Esophagus (tissue), 2 donors: ENCODE data around the gene MARK3. TPM values are rescaled to one million over a fixed set of nuclear protein-coding genes. Genes with fewer than 3 reads are reported as not detected.

Experiments
- H3K27ac ChIP-seq, 2 donors: one replicate each; pipeline ENCODE4 v1.5.1; 2013; ENCODE audit warnings: low read depth in 2 of 2, mild to moderate bottlenecking in 2 of 2, inconsistent platforms in 1 of 2, low read length in 1 of 2, moderate library complexity in 1 of 2
- H3K27me3 ChIP-seq, 2 donors: one replicate each; pipeline ENCODE4 v1.6.1; 2013; ENCODE audit warnings: low read length in 2 of 2, control low read depth in 1 of 2, mild to moderate bottlenecking in 1 of 2; ENCODE audit not compliant: insufficient read depth in 2 of 2, control insufficient read depth in 1 of 2
- H3K36me3 ChIP-seq, 2 donors: one replicate each; pipeline ENCODE4 v1.6.1; 2013; ENCODE audit warnings: low read length in 1 of 2; ENCODE audit not compliant: control insufficient read depth in 2 of 2, insufficient read depth in 2 of 2
- H3K4me1 ChIP-seq, 2 donors: one replicate each; pipeline ENCODE4 v1.6.1; 2013; ENCODE audit warnings: low read length in 1 of 2; ENCODE audit not compliant: control insufficient read depth in 2 of 2, insufficient read depth in 2 of 2
- H3K4me3 ChIP-seq, 2 donors: one replicate each; pipeline ENCODE4 v1.5.1; 2013; ENCODE audit warnings: low read length in 2 of 2, mild to moderate bottlenecking in 2 of 2, low read depth in 1 of 2, moderate library complexity in 1 of 2
- H3K9me3 ChIP-seq, 2 donors: one replicate each; pipeline ENCODE4 v1.6.1; 2013; ENCODE audit warnings: mild to moderate bottlenecking in 2 of 2, low read depth in 1 of 2, low read length in 1 of 2, moderate library complexity in 1 of 2; ENCODE audit not compliant: control insufficient read depth in 2 of 2, insufficient read depth in 1 of 2
- whole genome bisulfite sequencing, 2 donors: extraction: QIAGEN DNeasy Blood & Tissue Kit; methylation state at CpG; one replicate each; pipeline ENCODE4 v1.1.7; 2013; 5-methylcytosine and 5-hydroxymethylcytosine counted together
- polyA plus RNA-seq, 2 donors: library from polyadenylated mRNA; stranded (reverse); fragments of 200-250 nt; gene quantifications; one replicate each; pipeline ENCODE4 v1.2.3, GENCODE V29; 2013
- donor health status: healthy with polysubstance abuse.
- donor health status: Bipolar disorder and iron deficiency.

MARK3 gene
- polyA plus RNA-seq, 2 donors = 45.5 to 65.4 TPM

DNA sequence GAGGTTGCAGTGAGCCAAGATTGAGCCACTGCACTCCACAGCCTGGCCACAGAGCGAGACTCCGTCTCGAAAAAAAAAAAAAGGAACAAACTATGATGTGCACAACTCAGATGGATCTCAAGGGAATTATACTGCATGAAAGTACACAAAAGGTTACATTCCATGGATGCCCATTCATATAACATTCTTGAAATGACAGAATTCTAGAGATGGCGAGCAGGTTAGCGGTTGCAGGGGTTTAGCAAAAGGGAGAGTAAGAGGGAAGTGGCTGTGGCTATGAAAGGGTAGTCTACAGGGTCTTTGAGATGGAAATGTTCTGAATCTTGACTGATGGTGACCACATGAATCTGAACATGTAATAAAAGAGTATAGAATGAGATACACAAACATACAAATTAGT, 87.7 kb downstream of the MARK3 start:
- no peaks in the 10 kb centered on the region for H3K9me3 ChIP-seq
- WGBS, 2 donors = 89 to 90% methylated on average over 5 of the region's 5 CpGs
- peaks cover 14 to 17% of the 10 kb centered on the region in 2 donors for H3K36me3 ChIP-seq

DNA sequence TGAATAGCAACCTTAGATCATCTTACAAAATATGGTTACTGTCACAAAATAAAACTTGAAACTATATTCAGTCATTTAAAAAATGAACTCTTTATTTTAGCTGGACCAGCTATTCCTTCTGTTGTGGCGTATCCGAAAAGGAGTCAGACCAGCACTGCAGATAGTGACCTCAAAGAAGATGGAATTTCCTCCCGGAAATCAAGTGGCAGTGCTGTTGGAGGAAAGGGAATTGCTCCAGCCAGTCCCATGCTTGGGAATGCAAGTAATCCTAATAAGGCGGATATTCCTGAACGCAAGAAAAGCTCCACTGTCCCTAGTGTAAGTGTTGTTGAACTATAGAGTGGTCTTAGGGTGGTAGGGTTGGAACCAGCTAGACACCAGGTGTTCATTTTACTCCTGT, 89.7 kb downstream of the MARK3 start:
- Histone ChIP-seq H3K27ac (no peak overlapping the region), H3K4me3 (no peak overlapping the region), H3K36me3 (peaks cover 10 to 13% of the 10 kb centered on the region in 2 donors), H3K9me3 (no peaks in the 10 kb centered on the region), H3K4me1 (no peaks in the 10 kb centered on the region), H3K27me3 (no peaks in the 10 kb centered on the region)
- 96 to 97% methylated on average over 5 of the region's 5 CpGs for WGBS, 2 donors

More for the DNA sequence above, 87.7 kb downstream of the MARK3 start:
- no peaks in the 10 kb centered on the region for H3K27me3 ChIP-seq
- H3K4me3 ChIP-seq = no peak overlapping the region
- no peaks in the 10 kb centered on the region for H3K4me1 ChIP-seq
- H3K27ac ChIP-seq = no peak overlapping the region

DNA sequence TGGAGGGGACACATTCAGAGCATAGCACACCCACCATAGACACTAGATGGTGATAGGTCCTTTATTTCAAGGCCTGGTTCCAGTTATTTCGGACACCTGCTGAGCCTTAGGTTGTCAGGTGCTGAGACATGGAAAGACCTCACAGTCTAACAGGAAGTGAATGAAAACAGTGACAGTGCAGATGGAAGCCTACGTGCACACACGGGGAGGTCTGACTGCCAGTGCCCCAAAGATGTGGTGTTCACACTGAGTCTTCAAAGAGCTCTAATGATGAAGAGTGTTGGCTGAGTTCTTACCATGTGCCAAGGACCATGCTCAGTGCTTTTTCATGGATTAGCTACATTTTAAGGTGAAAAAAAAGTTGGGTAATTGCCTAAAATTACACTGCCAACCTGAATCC, 90.8 kb downstream of the MARK3 start:
- WGBS, 2 donors = 92 to 99% methylated on average over 3 of the region's 3 CpGs
- no peaks in the 10 kb centered on the region for H3K9me3 ChIP-seq
- no peak overlapping the region for H3K4me3 ChIP-seq
- no peaks in the 10 kb centered on the region for H3K27me3 ChIP-seq
- peaks cover 5 to 15% of the 10 kb centered on the region in 2 donors for H3K36me3 ChIP-seq
- no peaks in the 10 kb centered on the region for H3K4me1 ChIP-seq
- H3K27ac ChIP-seq = no peak overlapping the region

DNA sequence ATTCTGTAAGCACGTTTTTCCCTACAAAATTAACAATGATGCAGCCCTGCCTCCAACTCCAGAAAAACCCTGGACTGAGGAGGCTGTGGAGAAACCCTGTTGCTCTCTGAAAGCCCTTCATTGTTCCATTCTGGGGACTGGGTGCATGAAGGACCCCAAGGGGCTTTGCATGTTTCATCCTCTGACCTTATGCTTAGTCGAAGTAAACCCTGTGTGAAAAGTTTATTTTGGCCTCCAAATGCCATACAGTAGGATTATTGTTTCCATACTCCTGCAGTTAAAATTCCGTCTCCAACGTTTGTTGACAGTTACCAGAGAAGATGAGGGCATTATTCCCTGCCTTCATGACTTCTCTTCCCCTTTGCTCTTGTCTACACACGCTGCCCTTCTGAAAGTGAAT, 91.4 kb downstream of the MARK3 start:
- Histone ChIP-seq H3K27ac (no peak overlapping the region), H3K9me3 (no peaks in the 10 kb centered on the region), H3K4me3 (no peak overlapping the region), H3K27me3 (no peaks in the 10 kb centered on the region), H3K4me1 (no peaks in the 10 kb centered on the region), H3K36me3 (peaks cover 5 to 13% of the 10 kb centered on the region in 2 donors)
- 87 to 90% methylated on average over 5 of the region's 5 CpGs for WGBS, 2 donors

DNA sequence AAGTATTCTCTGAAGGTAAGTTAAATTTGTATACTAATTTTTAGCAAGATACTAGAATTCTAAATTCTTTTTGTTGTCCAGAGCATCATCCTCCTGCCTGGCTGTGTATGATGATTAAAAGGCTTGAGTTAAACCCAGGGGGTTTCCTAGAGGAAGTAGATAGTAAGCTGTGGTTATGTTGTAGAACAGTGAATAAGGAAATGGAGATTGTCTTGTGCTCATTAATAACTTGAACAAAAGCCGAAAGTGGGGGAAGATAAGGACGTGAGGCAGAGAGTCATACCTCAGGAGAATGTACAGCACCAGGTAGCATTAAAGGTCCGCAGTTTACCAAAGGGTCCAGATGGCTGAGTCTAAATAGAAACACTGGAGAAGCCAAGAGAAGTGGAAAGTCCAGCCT, 95.4 kb downstream of the MARK3 start:
- Histone ChIP-seq H3K4me1 (no peaks in the 10 kb centered on the region), H3K27ac (no peak overlapping the region), H3K4me3 (no peak overlapping the region), H3K27me3 (no peaks in the 10 kb centered on the region), H3K9me3 (no peaks in the 10 kb centered on the region), H3K36me3 (peaks cover 0 to 8% of the 10 kb centered on the region in 2 donors)
- WGBS, 2 donors = 76 to 79% methylated on average over 3 of the region's 3 CpGs

DNA sequence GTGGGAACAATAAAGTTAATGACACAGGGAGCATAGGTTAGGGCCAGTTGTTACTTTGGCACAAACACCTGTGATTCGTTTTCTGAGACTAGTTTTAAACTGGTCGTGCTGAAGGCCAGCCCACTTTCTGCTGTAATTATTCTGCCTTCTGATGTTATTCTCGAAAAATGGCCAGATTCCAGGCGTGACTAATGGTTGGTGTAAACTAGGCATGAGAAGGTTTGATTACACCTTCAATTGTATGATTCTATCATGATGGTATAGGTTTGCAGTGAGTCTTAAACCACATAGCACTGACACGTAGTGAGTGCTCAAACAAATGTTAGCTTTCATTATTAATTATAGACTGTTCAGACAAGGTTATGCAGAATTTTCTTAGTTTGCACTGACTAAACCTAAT, 98.4 kb downstream of the MARK3 start:
- H3K4me1 ChIP-seq = no peaks in the 10 kb centered on the region
- H3K4me3 ChIP-seq = no peak overlapping the region
- no peaks in the 10 kb centered on the region for H3K9me3 ChIP-seq
- WGBS, 2 donors = 32 to 40% methylated on average over 5 of the region's 5 CpGs
- no peak overlapping the region for H3K27ac ChIP-seq
- peaks cover 0 to 10% of the 10 kb centered on the region in 2 donors for H3K36me3 ChIP-seq
- H3K27me3 ChIP-seq = no peaks in the 10 kb centered on the region

DNA sequence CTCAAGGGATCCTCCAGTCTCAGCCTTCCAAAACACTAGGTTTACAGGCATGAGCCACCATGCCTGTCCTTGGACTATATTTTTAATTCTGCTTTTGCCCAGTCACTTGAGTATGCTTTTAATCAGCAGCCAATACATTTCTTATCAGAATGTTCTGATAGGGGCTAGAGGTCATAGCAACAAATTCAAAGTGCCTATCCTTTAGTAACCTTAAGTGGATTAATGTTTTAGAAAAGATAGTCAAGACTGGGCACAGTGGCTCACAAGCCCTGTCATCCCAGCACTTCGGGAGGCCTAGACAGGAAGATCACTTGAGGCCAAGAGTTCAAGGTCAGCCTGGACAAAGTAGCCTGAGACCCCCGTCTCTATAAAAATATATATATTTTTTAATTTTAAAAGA, 100.3 kb downstream of the MARK3 start:
- 83 to 92% methylated on average over 2 of the region's 2 CpGs for WGBS, 2 donors
- Histone ChIP-seq H3K4me1 (no peaks in the 10 kb centered on the region), H3K4me3 (no peak overlapping the region), H3K27ac (no peak overlapping the region), H3K27me3 (no peaks in the 10 kb centered on the region), H3K36me3 (peaks cover 4 to 15% of the 10 kb centered on the region in 2 donors), H3K9me3 (no peaks in the 10 kb centered on the region)

DNA sequence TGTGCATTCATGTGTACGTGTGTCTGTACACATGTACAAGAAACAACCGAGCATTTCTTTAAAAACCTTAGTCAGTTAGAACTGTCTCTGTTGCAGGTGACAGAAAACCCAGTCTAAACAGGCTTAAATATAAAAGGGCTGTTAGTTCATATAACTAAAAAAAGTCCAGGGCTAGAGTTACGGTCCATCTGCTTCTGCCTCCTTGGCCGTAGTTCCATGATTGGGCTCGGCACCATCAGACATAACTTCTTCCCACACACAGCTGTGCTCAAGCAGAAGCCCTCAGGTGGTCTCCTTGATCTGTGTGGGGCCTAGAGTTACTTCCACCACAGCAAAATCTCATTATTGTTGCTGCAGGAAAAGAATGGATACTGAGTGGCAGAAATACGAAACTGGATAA, 102.9 kb downstream of the MARK3 start:
- H3K9me3 ChIP-seq = no peaks in the 10 kb centered on the region
- H3K4me1 ChIP-seq = no peaks in the 10 kb centered on the region
- H3K27ac ChIP-seq = no peak overlapping the region
- no peak overlapping the region for H3K4me3 ChIP-seq
- H3K27me3 ChIP-seq = no peaks in the 10 kb centered on the region
- peaks cover 4 to 20% of the 10 kb centered on the region in 2 donors for H3K36me3 ChIP-seq
- WGBS, 2 donors = 92 to 95% methylated on average over 6 of the region's 6 CpGs

DNA sequence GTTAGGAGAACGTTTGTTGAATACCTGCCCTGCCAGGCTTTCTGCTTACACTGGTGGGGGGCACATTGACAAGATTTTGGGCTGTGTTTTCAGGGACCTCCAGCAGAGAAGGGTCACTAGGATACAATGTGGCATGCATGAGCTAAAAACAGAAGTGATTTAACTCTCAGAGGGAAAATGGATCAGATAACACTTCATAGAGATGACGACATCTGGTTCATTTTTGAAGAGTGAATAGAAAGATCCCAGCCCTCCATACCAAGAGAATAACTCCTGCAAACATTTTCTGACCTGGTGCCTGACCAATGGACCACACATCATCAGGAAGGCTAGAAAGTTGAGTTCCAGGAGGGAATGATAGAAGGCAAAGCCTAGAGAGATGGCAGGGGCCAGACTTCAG, 103.7 kb downstream of the MARK3 start:
- H3K4me1 ChIP-seq = no peaks in the 10 kb centered on the region
- no peaks in the 10 kb centered on the region for H3K9me3 ChIP-seq
- H3K27ac ChIP-seq = no peak overlapping the region
- H3K27me3 ChIP-seq = no peaks in the 10 kb centered on the region
- H3K36me3 ChIP-seq = peaks cover 4 to 20% of the 10 kb centered on the region in 2 donors
- 90 to 91% methylated on average over 2 of the region's 2 CpGs for WGBS, 2 donors
- no peak overlapping the region for H3K4me3 ChIP-seq

DNA sequence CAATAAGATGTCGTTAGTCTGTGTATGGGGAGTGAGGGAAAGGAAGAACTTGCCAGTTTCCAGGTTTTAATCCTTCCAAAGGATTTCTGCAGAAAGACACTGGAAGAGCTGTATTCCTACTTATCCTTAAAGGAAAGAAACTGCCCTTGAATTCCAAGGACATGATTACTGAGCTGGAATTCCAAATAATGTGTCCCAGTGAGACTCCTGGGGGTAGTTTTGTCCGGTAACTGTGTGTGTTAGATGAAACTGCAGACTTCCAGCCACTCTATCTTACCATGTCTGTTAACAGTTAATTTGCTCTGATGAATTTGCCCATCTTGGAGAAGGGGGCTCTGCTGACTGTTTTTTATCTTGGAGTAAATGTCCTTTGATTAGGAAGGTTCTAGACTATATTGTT, 104.4 kb downstream of the MARK3 start:
- Histone ChIP-seq H3K4me3 (no peak overlapping the region), H3K27me3 (no peaks in the 10 kb centered on the region), H3K9me3 (no peaks in the 10 kb centered on the region), H3K4me1 (no peaks in the 10 kb centered on the region), H3K27ac (no peak overlapping the region), H3K36me3 (peaks cover 4 to 20% of the 10 kb centered on the region in 2 donors)
- WGBS, 2 donors = 94 to 96% methylated on average over 2 of the region's 2 CpGs
